HG03108 (cell line): ENCODE results near the gene EPB41L3.
"Not testable (repeated sequence)": the region's sequence is repeated elsewhere in the genome, so short reads cannot be mapped to it uniquely, and the experiment has no call there.

Experiments used
- ATAC-seq: cut with Tn5 transposase; IDR thresholded peaks from one replicate; pipeline ENCODE4 v1.9.1; 2021; ENCODE audit warnings: moderate library complexity; ENCODE audit not compliant: unreplicated experiment

EPB41L3 gene

GRCh38 chr18:5500158-5500939, 43.4 kb downstream of the EPB41L3 start:
- ATAC-seq = no peak

- no peak for ATAC-seq
Observed at GRCh38 chr18:5498452-5498851, 45.3 kb downstream of the EPB41L3 start.

DNA sequence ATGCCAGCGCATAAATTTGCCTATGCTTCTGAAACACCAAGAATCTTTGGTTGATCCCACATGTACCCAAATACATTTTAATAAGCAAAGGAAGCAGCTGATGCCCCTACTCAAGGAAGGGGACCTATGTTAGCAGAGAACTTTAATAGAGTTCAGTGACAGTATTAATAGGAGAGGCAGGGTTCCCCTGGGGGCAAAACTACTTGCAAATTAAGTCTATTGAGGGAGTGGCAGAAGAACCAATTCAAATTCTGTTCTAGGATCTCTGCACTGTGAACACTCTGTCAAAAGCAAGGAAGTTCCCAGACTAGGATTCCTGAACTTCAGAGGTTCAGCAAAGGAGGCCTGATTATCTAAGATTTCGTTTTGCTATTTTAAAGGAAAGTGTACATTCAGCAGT, 47.5 kb downstream of the EPB41L3 start:
- no peak for ATAC-seq

- no peak for ATAC-seq
Observed at GRCh38 chr18:5490753-5491480, 52.9 kb downstream of the EPB41L3 start.

DNA sequence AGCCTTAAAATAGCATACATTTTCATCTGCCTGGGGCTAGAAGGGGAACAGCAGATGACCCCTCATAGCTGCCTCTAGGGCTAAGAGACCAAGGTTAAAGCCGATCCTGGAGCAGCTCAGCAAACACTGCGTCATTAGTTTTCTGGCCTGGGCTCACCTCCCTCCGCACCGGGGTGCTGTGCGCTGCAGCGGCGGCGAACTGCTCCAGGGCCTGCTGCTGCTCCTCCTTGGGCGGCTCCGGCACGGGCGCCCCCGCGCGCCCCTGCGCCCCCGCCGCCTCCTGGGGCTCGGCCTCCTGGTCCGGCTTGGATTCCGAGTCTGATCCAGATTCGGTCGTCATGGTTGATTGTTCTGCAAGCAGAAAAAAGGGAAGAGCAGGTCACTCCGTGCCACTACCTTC, 55.0 kb downstream of the EPB41L3 start:
- ATAC-seq = no peak

GRCh38 chr18:5488044-5488443, 55.8 kb downstream of the EPB41L3 start:
- ATAC-seq = not testable (repeated sequence)

DNA sequence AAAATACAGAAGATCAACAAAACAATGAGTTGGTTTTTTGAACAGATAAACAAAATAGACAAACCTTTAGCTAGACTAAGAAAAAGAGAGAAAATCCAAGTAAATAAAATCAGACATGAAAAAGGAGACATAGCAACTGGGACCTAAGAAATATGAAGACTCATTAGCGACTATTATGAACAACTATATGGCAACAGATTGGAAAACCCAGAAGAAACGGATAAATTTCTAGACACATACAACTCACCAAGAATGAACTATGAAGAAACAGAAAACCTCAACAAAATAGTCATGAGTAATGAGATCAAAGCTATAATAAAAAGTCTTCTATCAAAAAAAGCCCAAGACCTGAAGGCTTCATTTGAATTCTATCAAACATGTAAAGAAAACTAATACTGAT, 59.3 kb downstream of the EPB41L3 start:
- ATAC-seq = no peak

GRCh38 chr18:5481621-5482020, 62.2 kb downstream of the EPB41L3 start:
- ATAC-seq = no peak

DNA sequence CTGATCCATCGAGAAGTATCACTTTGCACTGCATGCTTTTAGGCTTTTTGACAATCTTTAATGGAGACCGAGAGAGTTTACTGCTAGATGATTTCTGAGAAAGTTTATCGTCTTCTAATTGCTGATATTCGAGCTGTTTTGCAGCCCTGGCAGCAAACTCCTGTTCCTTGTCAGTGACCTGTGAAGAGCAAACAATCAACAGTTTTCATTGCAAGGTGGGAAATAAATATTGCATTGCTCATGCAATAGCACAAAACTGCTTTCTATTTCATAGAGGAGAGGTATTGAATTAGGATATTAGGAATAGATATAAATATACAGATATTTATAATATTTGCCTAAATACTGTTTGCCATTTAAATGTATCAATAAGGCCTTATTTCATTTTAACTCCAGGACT, 65.5 kb downstream of the EPB41L3 start:
- ATAC-seq = no peak

GRCh38 chr18:5476961-5477800, 66.6 kb downstream of the EPB41L3 start:
- ATAC-seq = no peak

DNA sequence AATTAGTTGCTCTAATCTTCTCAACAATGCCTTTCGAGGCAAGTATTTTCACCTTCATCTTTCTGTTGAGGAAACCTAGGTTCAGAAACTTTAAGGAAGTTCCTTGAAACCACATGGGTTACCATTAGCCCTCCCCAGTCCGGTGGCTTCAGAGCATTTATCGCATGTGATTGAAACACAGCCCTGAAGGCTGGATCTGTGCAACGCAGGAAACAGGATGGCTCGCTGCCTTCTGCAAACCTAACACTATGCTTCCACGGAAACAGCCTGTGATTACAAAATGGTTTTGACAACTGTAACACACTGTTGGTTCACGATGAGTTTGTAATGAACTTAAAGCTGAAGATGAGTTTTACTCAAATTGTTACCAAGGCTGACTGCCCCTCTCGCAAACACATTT, 68.5 kb downstream of the EPB41L3 start:
- ATAC-seq = no peak

DNA sequence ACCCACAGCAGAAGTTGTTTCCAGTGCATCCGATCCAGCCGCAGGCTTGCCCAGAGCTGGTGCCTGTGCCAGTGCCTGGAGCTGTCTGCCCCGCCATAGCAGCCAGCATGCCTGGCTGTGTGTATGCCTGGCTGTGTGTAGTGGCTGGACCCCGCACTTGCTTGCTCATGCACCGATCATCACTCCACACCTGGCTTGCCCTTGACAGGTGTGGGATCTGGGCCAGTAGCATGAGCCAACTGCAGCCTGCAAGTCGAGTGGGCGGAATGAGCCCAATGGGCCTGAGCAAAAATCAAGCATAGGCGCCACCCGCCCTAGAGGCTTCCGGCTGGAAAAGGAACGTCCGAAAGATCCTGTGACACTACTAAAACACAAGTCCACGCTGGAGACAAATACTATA, 74.5 kb downstream of the EPB41L3 start:
- no peak for ATAC-seq

- ATAC-seq = no peak
Observed at GRCh38 chr18:5468394-5468793, 75.4 kb downstream of the EPB41L3 start.

GRCh38 chr18:5467671-5468070, 76.1 kb downstream of the EPB41L3 start:
- no peak for ATAC-seq

DNA sequence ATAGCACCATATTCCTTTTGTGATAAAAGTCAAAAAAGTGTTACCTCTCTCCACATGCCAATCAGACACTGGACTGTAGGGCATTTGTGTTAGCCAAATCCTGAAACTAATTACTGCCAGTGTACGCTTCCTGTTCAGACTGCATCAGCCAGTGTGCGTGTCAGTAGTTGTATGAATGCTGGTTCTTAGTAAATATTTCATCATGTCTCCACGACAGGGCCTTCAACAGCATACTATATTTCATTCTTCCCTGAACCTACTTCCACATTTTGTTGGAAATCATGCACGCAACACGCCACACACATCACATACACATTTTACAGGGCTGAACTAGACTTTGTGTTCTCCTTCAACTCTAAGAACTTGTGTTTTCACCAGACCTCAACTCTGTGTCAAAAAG, 77.5 kb downstream of the EPB41L3 start:
- no peak for ATAC-seq

- ATAC-seq = no peak
Observed at GRCh38 chr18:5464251-5464650, 79.5 kb downstream of the EPB41L3 start.

DNA sequence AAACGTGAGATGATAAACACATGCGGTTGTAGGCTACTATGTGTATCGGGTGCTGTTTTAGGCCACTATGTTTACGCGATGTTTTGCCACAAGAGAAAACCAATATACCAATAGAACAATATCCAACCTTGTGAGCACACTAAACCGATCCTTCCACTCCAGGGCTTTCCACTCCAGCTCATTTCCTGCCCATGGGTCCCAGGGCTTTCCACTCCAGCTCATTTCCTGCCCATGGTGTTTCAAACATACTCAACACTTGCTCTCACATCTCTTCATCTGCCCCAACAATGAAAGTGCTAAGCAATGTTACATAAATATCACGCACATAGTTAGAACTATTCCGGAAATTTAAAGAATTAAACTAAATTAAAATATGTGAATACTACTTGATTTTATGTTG, 80.0 kb downstream of the EPB41L3 start:
- no peak for ATAC-seq

DNA sequence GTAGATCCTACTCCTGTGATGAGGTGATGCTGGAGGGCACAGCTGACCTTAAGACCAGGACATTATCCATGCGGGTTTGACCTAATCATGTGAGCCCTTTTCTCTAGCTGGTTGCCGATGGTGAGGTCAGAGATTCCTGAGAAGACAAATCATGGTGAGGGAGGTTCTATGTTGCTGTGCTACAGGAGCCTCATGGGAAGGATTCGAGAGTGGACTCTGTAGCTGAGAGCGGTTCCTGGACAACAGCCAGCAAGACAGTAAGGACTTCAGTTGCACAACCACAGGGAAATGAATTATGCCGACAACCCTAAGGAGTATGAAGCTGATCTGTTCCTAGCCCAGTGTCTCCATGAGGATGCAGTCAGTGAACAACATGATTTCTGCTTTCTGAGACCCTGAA, 80.4 kb downstream of the EPB41L3 start:
- no peak for ATAC-seq

DNA sequence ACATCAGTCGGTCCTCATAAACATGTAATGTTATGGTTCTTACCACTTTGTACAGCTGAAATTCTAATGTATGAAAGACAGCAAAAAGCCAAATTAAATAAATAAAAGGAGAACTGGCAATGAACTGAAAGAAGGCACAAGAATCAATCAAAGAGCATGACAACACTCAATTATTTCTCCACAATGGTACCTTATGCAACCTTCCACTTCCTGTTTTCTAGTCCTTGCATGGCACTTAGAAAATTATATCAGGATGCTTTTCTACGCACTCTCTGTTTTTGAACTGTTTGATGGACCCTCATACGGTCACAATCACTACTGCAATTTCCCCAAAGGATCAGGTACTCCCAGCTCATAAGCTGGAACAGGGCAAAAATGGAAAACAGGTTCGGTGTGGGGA, 81.6 kb downstream of the EPB41L3 start:
- ATAC-seq = no peak

DNA sequence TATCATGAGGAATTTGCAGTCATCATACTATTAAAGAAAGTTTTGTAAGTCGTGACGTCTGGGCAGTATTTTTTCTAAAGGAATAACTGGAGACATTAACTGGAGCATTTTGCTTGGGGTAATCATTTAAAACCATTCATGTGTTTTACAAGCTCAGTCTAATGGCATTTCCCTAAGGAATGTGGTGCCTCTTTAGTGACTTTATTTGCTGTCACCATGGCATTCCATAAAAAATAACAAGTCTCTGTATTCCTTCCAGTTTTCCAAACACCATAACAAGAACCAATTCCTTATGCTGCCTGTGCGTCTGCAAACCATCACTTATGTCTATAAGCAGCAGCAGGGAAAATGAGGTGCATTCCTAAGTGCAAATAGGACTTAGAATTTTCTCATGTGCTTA, 82.8 kb downstream of the EPB41L3 start:
- ATAC-seq = no peak

- no peak for ATAC-seq
Observed at GRCh38 chr18:5457462-5457957, 86.3 kb downstream of the EPB41L3 start.
